ENCODE results near the gene CXXC4. TPM values are rescaled to one million over a fixed set of nuclear protein-coding genes. Genes with fewer than 3 reads are reported as not detected.

CXXC4 gene
- total RNA-seq, 2 experiments from 2014 or later: 0.03 TPM; not detected in 1

GRCh38 chr4:104465619-104466018 lies 29.1 kb downstream of the CXXC4 start:
- ChIA-PET POLR2A (interaction anchor here (1.1 kb wide), 1 partner anchor 9 kb away, joined by 3 read pairs; no protein-coding TSS in a partner anchor), CTCF (ENCODE audit: unreplicated experiment) (no interaction called here)
- intact Hi-C loops (cut with micrococcal nuclease; ENCODE audit: unreplicated experiment): no loop called here
- Histone ChIP-seq H3K79me2 (ENCODE audit: insufficient read depth, low read depth, low read length) (no peaks in the 10 kb centered on the region), H3K4me1 (ENCODE audit: insufficient read depth, low read length, poor library complexity, severe bottlenecking) (no peaks in the 10 kb centered on the region), H2AFZ (ENCODE audit: low read length) (no peak overlapping the region), H3K4me2 (ENCODE audit: low read length) (no peak overlapping the region), H3K36me3 (ENCODE audit: insufficient read depth, low read length) (no peaks in the 10 kb centered on the region), H3K4me3 (ENCODE audit: low read depth, low read length, poor library complexity, severe bottlenecking) (no peak overlapping the region), H3K9me3 (ENCODE audit: low read length) (no peaks in the 10 kb centered on the region), H4K20me1 (ENCODE audit: insufficient read depth, low read length) (no peaks in the 10 kb centered on the region), H3K9me2 (ENCODE audit: insufficient read depth, low read length) (no peaks in the 10 kb centered on the region), H3K27ac (ENCODE audit: low read depth, low read length, poor library complexity, severe bottlenecking) (no peak overlapping the region)
- no TSS peak for BruUV-seq (replicated peaks)
- TF ChIP-seq CTCF (conservative IDR thresholded peaks at IDR 0.05; ENCODE audit: low read length) (no peak), EZH2phosphoT487 (IDR thresholded peaks at IDR 0.05; ENCODE audit: borderline replicate concordance, low read depth, low read length) (no peak)
- no peak for DNase-seq (ENCODE audit: low spot score)

GRCh38 chr4:104465201-104465600 lies 29.5 kb downstream of the CXXC4 start:
- Histone ChIP-seq H3K27ac (ENCODE audit: low read depth, low read length, poor library complexity, severe bottlenecking) (no peak overlapping the region), H2AFZ (ENCODE audit: low read length) (no peak overlapping the region), H3K79me2 (ENCODE audit: insufficient read depth, low read depth, low read length) (no peaks in the 10 kb centered on the region), H3K9me2 (ENCODE audit: insufficient read depth, low read length) (no peaks in the 10 kb centered on the region), H4K20me1 (ENCODE audit: insufficient read depth, low read length) (no peaks in the 10 kb centered on the region), H3K9me3 (ENCODE audit: low read length) (no peaks in the 10 kb centered on the region), H3K4me1 (ENCODE audit: insufficient read depth, low read length, poor library complexity, severe bottlenecking) (no peaks in the 10 kb centered on the region), H3K4me3 (ENCODE audit: low read depth, low read length, poor library complexity, severe bottlenecking) (no peak overlapping the region), H3K36me3 (ENCODE audit: insufficient read depth, low read length) (no peaks in the 10 kb centered on the region), H3K4me2 (ENCODE audit: low read length) (no peak overlapping the region)
- TF ChIP-seq EZH2phosphoT487 (IDR thresholded peaks at IDR 0.05; ENCODE audit: borderline replicate concordance, low read depth, low read length): no peak
- TF ChIP-seq CTCF (conservative IDR thresholded peaks at IDR 0.05; ENCODE audit: low read length): no peak
- ChIA-PET CTCF (ENCODE audit: unreplicated experiment) (no interaction called here), POLR2A (interaction anchor here (0.7 to 1.1 kb wide), 2 partner anchors 10 to 336 kb away, joined by 3 read pairs; no protein-coding TSS in a partner anchor)
- intact Hi-C loops (cut with micrococcal nuclease; ENCODE audit: unreplicated experiment): no loop called here
- no peak for DNase-seq (ENCODE audit: low spot score)
- no TSS peak for BruUV-seq (replicated peaks)

GRCh38 chr4:104462641-104463040 lies 32.1 kb downstream of the CXXC4 start:
- H3K27ac ChIP-seq (ENCODE audit: low read depth, low read length, poor library complexity, severe bottlenecking): no peak overlapping the region
- no peaks in the 10 kb centered on the region for H3K9me2 ChIP-seq (ENCODE audit: insufficient read depth, low read length)
- DNase-seq (ENCODE audit: low spot score): no peak
- no peaks in the 10 kb centered on the region for H3K4me1 ChIP-seq (ENCODE audit: insufficient read depth, low read length, poor library complexity, severe bottlenecking)
- intact Hi-C loops (cut with micrococcal nuclease; ENCODE audit: unreplicated experiment): no loop called here
- H3K9me3 ChIP-seq (ENCODE audit: low read length): no peaks in the 10 kb centered on the region
- H4K20me1 ChIP-seq (ENCODE audit: insufficient read depth, low read length): no peaks in the 10 kb centered on the region
- ChIA-PET CTCF (ENCODE audit: unreplicated experiment) (no interaction called here), POLR2A (no interaction called here)
- BruUV-seq (replicated peaks): no TSS peak
- H3K79me2 ChIP-seq (ENCODE audit: insufficient read depth, low read depth, low read length): no peaks in the 10 kb centered on the region
- H3K4me3 ChIP-seq (ENCODE audit: low read depth, low read length, poor library complexity, severe bottlenecking): no peak overlapping the region
- TF ChIP-seq CTCF (conservative IDR thresholded peaks at IDR 0.05; ENCODE audit: low read length) (no peak), EZH2phosphoT487 (IDR thresholded peaks at IDR 0.05; ENCODE audit: borderline replicate concordance, low read depth, low read length) (no peak)
- H2AFZ ChIP-seq (ENCODE audit: low read length): no peak overlapping the region
- no peaks in the 10 kb centered on the region for H3K36me3 ChIP-seq (ENCODE audit: insufficient read depth, low read length)
- H3K4me2 ChIP-seq (ENCODE audit: low read length): no peak overlapping the region
